Thyroid gland (tissue), 4 donors: ENCODE data around the gene PAK1. TPM values are rescaled to one million over a fixed set of nuclear protein-coding genes. Genes with fewer than 3 reads are reported as not detected.

Experiments
- DNase-seq, 2 donors: peaks; one replicate each; pipeline ENCODE4 v3.0.0-alpha.2; 2019
- H3K27ac ChIP-seq, 3 donors: fragments of 200-600 bp; sonication (generic); 1 replicate in 2 of 3; 2 replicates in 1 of 3; pipeline ENCODE4 v1.5.1; 2016 to 2019; ENCODE audit warnings: mild to moderate bottlenecking in 1 of 3, moderate library complexity in 1 of 3
- H3K27me3 ChIP-seq: fragments of 200-600 bp; sonication (generic); one replicate; pipeline ENCODE4 v1.5.1; 2019
- H3K36me3 ChIP-seq, 2 donors: fragments of 200-600 bp; sonication (generic); one replicate each; pipeline ENCODE4 v1.5.1; 2016 to 2019
- H3K4me1 ChIP-seq, 2 donors: fragments of 200-600 bp; sonication (generic); one replicate each; pipeline ENCODE4 v1.5.1; 2017 to 2019
- H3K4me3 ChIP-seq, 3 donors: fragments of 200-600 bp; sonication (generic); replicated peaks in 1 of 3; 1 replicate in 2 of 3; 2 replicates in 1 of 3; pipeline ENCODE4 v1.5.1; 2016; ENCODE audit warnings: mild to moderate bottlenecking in 1 of 3
- H3K9me3 ChIP-seq: fragments of 200-600 bp; sonication (generic); one replicate; pipeline ENCODE4 v1.5.1; 2017
- POLR2A ChIP-seq, 2 donors: fragments of 450-650 bp; IDR thresholded peaks; one replicate each; pipeline ENCODE4 v1.6.1; 2017; ENCODE audit warnings: antibody characterized with exemption in 2 of 2, mild to moderate bottlenecking in 2 of 2, moderate library complexity in 1 of 2
- WGBS, 2 donors: methylation state at CpG; one replicate each; pipeline ENCODE4 v1.1.5; 2017; 5-methylcytosine and 5-hydroxymethylcytosine counted together
- intact Hi-C: fragments of 100-400 bp; cut with DNase I; formaldehyde crosslinking; loops from one replicate; pipeline ENCODE4 v1.15.1; 2023
- total RNA-seq, 4 donors: library from RNA; depleted of rRNA; stranded (reverse); fragments of >200 nt; gene quantifications; one replicate each; pipeline ENCODE4 v1.2.3, GENCODE V29; 2016
- TF ChIP-seq, protein P1 (sequence below), 6 experiments: fragments of 200-600 bp in 3 of 6; fragments of 450-650 bp in 3 of 6; sonication (generic) in 3 of 6; IDR thresholded peaks; one replicate each; pipeline ENCODE4 v1.5.1; 2016 to 2019; ENCODE audit warnings: antibody characterized with exemption in 6 of 6, mild to moderate bottlenecking in 2 of 6, inconsistent platforms in 1 of 6, moderate library complexity in 1 of 6

PAK1 gene
- total RNA-seq, 4 donors from 2014 or later = 47.0 to 110 (median 84.0) TPM

DNA sequence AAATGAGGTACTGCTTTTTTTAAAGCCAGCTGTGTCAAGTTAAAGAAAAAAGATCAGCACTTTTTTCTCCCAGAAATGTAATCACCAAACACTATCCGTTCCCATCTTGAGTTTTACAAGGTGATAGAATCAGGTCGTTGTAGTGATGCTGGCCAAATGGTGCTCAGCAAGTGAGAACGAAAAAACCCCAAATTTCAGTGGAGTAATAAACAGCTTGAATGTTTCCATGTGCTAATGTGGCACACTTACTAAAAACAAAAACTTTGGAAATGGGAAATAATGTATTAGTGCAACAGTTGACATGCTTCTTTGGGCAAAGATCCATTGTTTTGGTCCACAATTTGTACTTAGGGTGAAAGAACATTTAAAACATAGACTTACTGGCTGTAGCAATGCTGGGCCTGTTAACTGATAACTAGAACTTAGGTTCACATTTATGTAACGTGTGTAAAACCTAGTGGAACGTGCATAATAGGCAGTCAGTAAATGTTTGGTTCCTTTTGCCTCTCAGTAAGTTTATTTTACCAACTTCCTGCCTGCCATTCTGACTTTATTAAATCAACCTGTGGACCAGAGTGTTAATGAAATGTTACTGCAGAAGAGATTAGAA is 157.1 kb downstream of the PAK1 start:
- DNase-seq = no peak
- no peaks in the 10 kb centered on the region for H3K27me3 ChIP-seq
- no peak overlapping the region for H3K27ac ChIP-seq
- intact Hi-C loops = no loop called here
- no peak for TF ChIP-seq POLR2A (IDR thresholded peaks at IDR 0.05)
- TF ChIP-seq, protein P1, sequence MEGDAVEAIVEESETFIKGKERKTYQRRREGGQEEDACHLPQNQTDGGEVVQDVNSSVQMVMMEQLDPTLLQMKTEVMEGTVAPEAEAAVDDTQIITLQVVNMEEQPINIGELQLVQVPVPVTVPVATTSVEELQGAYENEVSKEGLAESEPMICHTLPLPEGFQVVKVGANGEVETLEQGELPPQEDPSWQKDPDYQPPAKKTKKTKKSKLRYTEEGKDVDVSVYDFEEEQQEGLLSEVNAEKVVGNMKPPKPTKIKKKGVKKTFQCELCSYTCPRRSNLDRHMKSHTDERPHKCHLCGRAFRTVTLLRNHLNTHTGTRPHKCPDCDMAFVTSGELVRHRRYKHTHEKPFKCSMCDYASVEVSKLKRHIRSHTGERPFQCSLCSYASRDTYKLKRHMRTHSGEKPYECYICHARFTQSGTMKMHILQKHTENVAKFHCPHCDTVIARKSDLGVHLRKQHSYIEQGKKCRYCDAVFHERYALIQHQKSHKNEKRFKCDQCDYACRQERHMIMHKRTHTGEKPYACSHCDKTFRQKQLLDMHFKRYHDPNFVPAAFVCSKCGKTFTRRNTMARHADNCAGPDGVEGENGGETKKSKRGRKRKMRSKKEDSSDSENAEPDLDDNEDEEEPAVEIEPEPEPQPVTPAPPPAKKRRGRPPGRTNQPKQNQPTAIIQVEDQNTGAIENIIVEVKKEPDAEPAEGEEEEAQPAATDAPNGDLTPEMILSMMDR (IDR thresholded peaks at IDR 0.05) = no peak
- H3K9me3 ChIP-seq = no peaks in the 10 kb centered on the region
- WGBS, 2 donors = 56 to 63% methylated on average over 5 of the region's 5 CpGs
- H3K4me1 ChIP-seq = no peaks in the 10 kb centered on the region
- H3K4me3 ChIP-seq = no peak overlapping the region
- no peaks in the 10 kb centered on the region for H3K36me3 ChIP-seq

DNA sequence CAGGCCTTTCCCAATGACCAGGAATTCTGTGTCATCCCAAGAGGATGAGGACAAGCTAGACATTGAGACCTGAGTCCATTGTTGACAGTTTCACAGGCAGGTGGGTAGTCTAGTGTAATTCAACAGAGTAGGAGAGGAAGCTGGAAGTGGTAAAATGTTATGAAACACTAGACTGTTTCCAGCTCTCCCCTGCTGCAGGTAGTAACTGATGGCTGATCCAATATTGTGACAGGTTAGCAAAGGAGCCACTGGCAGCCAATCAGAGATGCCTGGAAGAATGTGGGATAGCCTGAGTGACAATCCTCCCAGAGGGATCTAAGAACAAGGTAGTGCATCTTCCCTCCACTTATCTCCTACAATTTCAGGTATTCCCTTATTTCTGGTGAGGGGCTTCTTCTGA is 161.8 kb downstream of the PAK1 start:
- Histone ChIP-seq H3K27me3 (no peaks in the 10 kb centered on the region), H3K9me3 (no peaks in the 10 kb centered on the region), H3K36me3 (no peaks in the 10 kb centered on the region), H3K4me3 (no peak overlapping the region), H3K4me1 (no peaks in the 10 kb centered on the region), H3K27ac (no peak overlapping the region)
- no peak for DNase-seq
- TF ChIP-seq, protein P1 (IDR thresholded peaks at IDR 0.05) = no peak
- TF ChIP-seq POLR2A (IDR thresholded peaks at IDR 0.05) = no peak
- intact Hi-C loops = no loop called here

- no peaks in the 10 kb centered on the region for H3K9me3 ChIP-seq
- TF ChIP-seq POLR2A (IDR thresholded peaks at IDR 0.05) = no peak
- TF ChIP-seq, protein P1 (IDR thresholded peaks at IDR 0.05) = no peak
- H3K4me3 ChIP-seq = no peak overlapping the region
- 94 to 100% methylated on average over 3 of the region's 3 CpGs for WGBS, 2 donors
- H3K27me3 ChIP-seq = no peaks in the 10 kb centered on the region
- no peak for DNase-seq
- no peaks in the 10 kb centered on the region for H3K36me3 ChIP-seq
- H3K4me1 ChIP-seq = no peaks in the 10 kb centered on the region
- intact Hi-C loops = no loop called here
- no peak overlapping the region for H3K27ac ChIP-seq
Observed at GRCh38 chr11:77311701-77312100, 162.2 kb downstream of the PAK1 start.

DNA sequence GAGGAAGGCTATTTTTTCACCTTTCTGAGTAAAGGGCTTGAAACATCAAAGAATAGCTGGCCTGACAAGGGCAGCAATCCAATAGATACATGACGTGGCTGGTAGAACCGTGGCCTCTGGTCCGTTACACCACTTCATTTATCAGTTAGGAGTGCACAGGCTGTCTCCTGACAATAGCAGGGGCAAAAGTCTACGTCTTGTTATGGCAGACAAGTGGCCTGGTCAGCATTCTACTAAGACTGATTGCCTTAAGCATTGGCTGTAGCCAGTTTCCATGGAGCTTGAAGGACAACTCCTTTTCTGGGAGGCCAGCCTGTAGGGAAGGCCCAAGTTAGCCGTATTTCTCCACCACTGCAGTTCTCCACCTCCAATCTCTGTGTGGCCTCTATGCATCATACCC is 163.2 kb downstream of the PAK1 start:
- Histone ChIP-seq H3K4me1 (no peaks in the 10 kb centered on the region), H3K27ac (no peak overlapping the region), H3K36me3 (no peaks in the 10 kb centered on the region), H3K4me3 (no peak overlapping the region), H3K27me3 (no peaks in the 10 kb centered on the region), H3K9me3 (no peaks in the 10 kb centered on the region)
- no peak for DNase-seq
- 72 to 99% methylated on average over 5 of the region's 5 CpGs for WGBS, 2 donors
- TF ChIP-seq, protein P1 (IDR thresholded peaks at IDR 0.05) = no peak
- no peak for TF ChIP-seq POLR2A (IDR thresholded peaks at IDR 0.05)
- intact Hi-C loops = no loop called here

DNA sequence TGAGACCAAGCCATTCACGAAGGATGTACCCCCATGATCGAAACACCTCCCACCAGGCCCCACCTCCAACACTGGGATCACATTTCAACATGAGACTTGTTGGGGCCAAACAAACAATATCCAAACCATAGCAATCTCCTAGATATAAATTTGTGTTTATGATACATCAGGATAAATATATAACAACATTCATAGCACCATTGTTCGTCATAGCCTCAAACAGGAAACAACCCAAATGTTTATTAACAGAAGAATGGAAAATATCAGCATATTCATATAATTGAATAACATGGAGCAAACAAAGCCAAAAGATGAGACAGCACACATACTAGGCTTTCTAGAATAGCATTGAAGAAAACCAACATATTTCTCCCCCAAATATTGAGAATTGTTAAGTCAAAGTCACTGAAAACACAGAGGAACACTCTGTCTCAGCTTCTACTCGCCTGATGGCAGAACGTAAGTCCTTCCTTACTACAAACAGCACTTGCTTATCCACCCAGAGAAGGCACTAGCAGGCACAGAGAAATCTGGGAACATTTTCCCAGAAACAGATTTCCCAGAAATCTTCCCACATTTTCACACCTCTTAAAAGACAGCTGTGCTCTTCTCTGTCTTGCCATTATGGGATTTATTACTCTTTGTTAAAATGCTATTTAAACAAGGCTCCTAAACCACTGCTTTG is 164.4 kb downstream of the PAK1 start:
- DNase-seq = no peak
- Histone ChIP-seq H3K4me1 (no peaks in the 10 kb centered on the region), H3K36me3 (no peaks in the 10 kb centered on the region), H3K4me3 (no peak overlapping the region), H3K27me3 (no peaks in the 10 kb centered on the region), H3K9me3 (no peaks in the 10 kb centered on the region), H3K27ac (no peak overlapping the region)
- TF ChIP-seq POLR2A (IDR thresholded peaks at IDR 0.05) = no peak
- TF ChIP-seq, protein P1 (IDR thresholded peaks at IDR 0.05) = no peak
- intact Hi-C loops = no loop called here
- 80 to 82% methylated on average over 5 of the region's 5 CpGs for WGBS, 2 donors
